Measurements from ENCODE around the gene ACSM6.
"Not testable (repeated sequence)": the region's sequence is repeated elsewhere in the genome, so short reads cannot be mapped to it uniquely, and the experiment has no call there.

ACSM6 gene

DNA sequence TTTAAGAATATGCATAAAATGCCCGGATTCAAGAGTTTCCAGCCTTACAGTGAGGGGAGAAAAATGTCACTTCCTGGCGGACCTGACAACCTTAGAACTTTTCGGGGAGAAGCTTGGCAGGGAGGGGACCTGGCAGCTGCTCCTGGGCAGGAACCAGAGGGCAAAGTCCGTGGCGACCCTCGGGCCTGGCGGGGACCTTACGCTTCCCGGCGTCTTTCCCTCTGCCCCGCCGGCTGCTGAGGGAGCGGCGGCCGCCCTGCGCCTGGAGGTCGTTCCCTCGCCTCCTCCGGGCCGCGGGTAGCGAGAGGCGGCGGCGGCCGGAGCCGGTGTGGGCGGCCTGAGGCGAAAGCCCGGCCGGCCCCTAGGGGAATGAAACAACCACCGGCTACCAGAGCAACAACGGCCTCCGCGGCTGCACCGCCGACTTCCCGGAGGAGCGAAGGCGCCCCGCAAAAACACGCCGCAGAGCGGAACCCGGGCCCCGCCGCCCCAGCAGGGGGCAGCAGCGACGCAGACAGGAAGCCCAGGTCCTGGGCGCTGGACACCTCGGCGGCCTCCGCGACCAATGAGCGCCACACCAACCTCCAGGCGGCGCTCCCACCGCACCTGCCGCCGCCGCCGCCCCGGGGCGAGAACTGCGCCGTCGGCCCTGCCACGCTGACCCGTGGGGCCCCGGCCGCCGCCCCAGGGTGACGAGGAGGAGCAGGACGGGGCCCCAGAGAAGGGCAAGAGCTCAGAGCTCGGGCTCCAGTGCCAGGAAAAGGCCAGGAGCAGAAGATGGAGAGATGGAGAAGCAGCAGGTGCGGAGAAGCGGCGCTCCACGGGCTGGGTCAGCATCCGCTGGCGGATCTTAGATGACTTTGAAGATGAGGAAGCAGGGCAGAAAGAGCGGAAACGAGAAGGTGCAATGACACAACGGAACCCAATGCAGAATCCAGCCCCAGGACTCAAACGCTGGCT, 10.5 kb upstream of the ACSM6 start:
- Histone ChIP-seq H3K9me3 (no peaks in the 10 kb centered on the region), H3K4me3 (peak overlapping the region; percentile 55 to 67), H3K4me1 (peaks cover 0 to 5% (median 0%) of the 10 kb centered on the region in 4 donors), H3K27me3 (no peaks in the 10 kb centered on the region), H3K27ac (peak overlapping the region; percentile 73 to 77), H3K36me3 (no peaks in the 10 kb centered on the region)
- DNase-seq = peak; percentile 77 to 85
- TF ChIP-seq, protein P1, sequence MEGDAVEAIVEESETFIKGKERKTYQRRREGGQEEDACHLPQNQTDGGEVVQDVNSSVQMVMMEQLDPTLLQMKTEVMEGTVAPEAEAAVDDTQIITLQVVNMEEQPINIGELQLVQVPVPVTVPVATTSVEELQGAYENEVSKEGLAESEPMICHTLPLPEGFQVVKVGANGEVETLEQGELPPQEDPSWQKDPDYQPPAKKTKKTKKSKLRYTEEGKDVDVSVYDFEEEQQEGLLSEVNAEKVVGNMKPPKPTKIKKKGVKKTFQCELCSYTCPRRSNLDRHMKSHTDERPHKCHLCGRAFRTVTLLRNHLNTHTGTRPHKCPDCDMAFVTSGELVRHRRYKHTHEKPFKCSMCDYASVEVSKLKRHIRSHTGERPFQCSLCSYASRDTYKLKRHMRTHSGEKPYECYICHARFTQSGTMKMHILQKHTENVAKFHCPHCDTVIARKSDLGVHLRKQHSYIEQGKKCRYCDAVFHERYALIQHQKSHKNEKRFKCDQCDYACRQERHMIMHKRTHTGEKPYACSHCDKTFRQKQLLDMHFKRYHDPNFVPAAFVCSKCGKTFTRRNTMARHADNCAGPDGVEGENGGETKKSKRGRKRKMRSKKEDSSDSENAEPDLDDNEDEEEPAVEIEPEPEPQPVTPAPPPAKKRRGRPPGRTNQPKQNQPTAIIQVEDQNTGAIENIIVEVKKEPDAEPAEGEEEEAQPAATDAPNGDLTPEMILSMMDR (IDR thresholded peaks at IDR 0.05) = peak; percentile 92 to 96
- intact Hi-C loops (cut with DNase I; ENCODE audit: low total_unique reads) = no loop called here

DNA sequence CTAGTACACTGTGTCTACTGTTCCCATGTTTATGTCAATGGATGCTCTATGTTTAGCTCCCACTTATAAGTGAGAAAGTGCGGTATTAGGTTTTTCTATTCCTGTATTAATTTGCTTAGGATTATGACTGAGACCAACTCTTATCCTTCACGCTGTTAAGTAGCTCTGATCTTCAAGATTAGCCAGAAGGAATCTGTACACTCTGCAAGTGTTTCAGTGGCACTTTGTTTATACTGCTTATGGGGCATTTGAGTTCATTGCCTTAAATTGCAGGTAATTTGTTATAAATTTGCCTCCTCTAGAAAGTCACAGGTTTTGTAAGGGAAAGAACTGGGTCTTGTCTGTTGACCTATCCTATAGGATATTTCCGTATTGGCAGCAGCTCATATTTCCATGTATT, 6.4 kb upstream of the ACSM6 start:
- no peaks in the 10 kb centered on the region for H3K9me3 ChIP-seq
- intact Hi-C loops (cut with DNase I; ENCODE audit: low total_unique reads) = no loop called here

DNA sequence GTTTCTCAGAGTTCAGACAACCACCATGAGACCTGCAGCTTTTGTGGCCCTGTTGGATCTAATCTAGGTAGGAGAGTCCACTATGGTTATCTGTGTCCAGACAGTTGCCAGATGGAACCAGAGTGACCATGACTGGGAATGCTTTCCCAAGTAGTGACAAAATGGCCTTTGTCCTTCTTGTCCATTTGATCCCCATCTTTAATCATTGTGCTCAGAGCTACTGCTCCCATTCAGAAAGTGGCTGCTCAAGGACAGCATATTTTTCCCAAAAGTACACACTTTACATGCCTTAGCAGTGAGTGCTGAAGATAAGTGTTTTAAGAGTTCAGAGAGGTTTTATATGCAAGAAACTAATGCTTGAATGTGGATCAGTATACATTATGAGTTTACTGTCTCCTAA, 5.4 kb upstream of the ACSM6 start:
- Histone ChIP-seq H3K27me3 (no peaks in the 10 kb centered on the region), H3K4me1 (peaks cover 0 to 5% (median 0%) of the 10 kb centered on the region in 4 donors), H3K9me3 (no peaks in the 10 kb centered on the region), H3K36me3 (no peaks in the 10 kb centered on the region), H3K4me3 (no peak overlapping the region), H3K27ac (no peak overlapping the region)
- no peak for DNase-seq
- TF ChIP-seq, protein P1 (IDR thresholded peaks at IDR 0.05) = no peak
- intact Hi-C loops (cut with DNase I; ENCODE audit: low total_unique reads) = no loop called here

More for the DNA sequence above, 6.4 kb upstream of the ACSM6 start:
- no peak overlapping the region for H3K4me3 ChIP-seq
- no peak for DNase-seq
- no peak overlapping the region for H3K27ac ChIP-seq
- TF ChIP-seq, protein P1 (IDR thresholded peaks at IDR 0.05) = no peak
- no peaks in the 10 kb centered on the region for H3K27me3 ChIP-seq
- peaks cover 0 to 5% (median 0%) of the 10 kb centered on the region in 4 donors for H3K4me1 ChIP-seq
- no peaks in the 10 kb centered on the region for H3K36me3 ChIP-seq

DNA sequence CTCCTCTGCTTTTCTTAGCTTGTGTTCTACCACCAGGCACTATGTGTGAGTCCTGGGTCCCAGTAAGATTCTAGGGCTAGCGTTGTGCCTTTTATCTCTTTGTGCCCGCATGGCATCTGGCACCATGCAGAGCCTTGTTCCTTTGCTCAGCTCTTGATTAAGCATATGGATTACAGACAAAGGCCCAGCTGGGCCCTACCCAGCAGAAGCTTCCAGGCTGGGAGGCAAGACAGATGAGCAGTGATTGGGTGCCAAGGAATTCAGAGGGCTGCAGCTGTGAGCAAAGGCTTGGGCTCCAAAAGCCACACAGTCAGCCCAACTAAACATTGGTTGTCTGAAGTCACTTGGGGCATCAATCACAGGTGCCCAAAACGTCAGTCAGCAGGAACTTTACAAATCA, 2.0 kb downstream of the ACSM6 start:
- no peak for DNase-seq
- intact Hi-C loops (cut with DNase I; ENCODE audit: low total_unique reads) = no loop called here
- Histone ChIP-seq H3K9me3 (no peaks in the 10 kb centered on the region), H3K36me3 (no peaks in the 10 kb centered on the region), H3K27me3 (no peaks in the 10 kb centered on the region), H3K4me3 (no peak overlapping the region), H3K27ac (no peak overlapping the region), H3K4me1 (no peaks in the 10 kb centered on the region)
- TF ChIP-seq, protein P1 (IDR thresholded peaks at IDR 0.05) = no peak

DNA sequence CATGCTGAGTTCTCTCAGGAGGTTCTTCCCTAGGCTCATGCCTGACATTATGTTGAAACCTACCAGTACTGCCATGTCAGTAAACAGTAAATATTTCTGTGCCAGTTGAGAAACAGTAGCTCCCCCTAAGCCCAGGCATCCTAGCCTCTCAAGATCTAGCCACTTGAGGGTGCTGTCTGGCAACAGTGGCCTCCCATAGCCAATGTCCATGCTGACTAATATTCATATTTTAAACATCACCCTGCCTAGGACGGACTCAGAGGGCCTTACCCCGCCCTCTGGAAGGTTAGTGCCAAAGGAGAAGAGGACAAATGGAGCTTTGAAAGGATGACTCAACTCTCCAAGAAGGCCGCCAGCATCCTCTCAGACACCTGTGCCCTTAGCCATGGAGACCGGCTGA, 7.7 kb downstream of the ACSM6 start:
- intact Hi-C loops (cut with DNase I; ENCODE audit: low total_unique reads) = no loop called here
- TF ChIP-seq, protein P1 (IDR thresholded peaks at IDR 0.05) = no peak

DNA sequence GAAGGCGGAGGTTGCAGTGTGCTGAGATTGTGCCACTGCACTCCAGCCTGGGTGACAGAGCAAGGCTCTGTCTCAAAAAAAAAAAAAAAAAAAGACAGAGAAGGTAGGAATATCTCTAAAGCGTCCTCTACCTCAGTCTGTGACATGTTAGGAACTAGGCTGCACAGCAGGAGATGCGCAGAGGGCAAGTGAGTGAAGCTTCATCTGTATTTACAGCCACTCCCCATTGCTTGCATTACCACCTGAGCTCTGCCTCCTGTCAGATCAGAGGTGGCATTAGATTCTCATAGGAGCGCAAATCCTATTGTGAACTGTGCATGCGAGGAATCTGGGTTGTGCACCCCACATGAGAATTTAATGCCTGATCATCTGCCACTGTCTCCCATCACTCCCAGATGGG, 8.8 kb downstream of the ACSM6 start:
- intact Hi-C loops (cut with DNase I; ENCODE audit: low total_unique reads); DNase-seq; H3K27ac ChIP-seq; H3K4me3 ChIP-seq; H3K27me3 ChIP-seq; H3K36me3 ChIP-seq; H3K9me3 ChIP-seq; H3K4me1 ChIP-seq: not testable (repeated sequence)

More for the DNA sequence above, 7.7 kb downstream of the ACSM6 start:
- H3K27me3 ChIP-seq = no peaks in the 10 kb centered on the region
- no peak for DNase-seq
- H3K36me3 ChIP-seq = no peaks in the 10 kb centered on the region
- H3K9me3 ChIP-seq = no peaks in the 10 kb centered on the region
- H3K4me1 ChIP-seq = no peaks in the 10 kb centered on the region
- no peak overlapping the region for H3K27ac ChIP-seq
- H3K4me3 ChIP-seq = no peak overlapping the region
